IMR-90 (cell line): ENCODE measurements around the gene ME1. TPM values are rescaled to one million over a fixed set of nuclear protein-coding genes. Genes with fewer than 3 reads are reported as not detected.

ENCODE experiments used
- ATAC-seq: fragments of 200-7000 bp; cut with Tn5 transposase; 2 replicates; pipeline ENCODE4 v1.9.1; 2020; ENCODE audit warnings: low read depth, mild to moderate bottlenecking, moderate library complexity
- BruUV-seq: library from RNA; stranded (reverse); fragments of 400-500 nt; replicated peaks from 2 replicates; lab custom pipeline; 2021; lab: Mats Ljungman, UMichigan
- CTCF ChIA-PET: fragments of 300-600 bp; formaldehyde crosslinking; extraction: SDS; loops from one replicate; lab custom pipeline; 2021; ENCODE audit warnings: antibody characterized with exemption; lab: Yijun Ruan, JAX
- POLR2A ChIA-PET: fragments of 300-600 bp; sonication (Branson Sonifier 250); formaldehyde crosslinking; loops from one replicate; lab custom pipeline; 2022; ENCODE audit warnings: antibody characterized with exemption; ENCODE audit not compliant: unreplicated experiment; lab: Charles Lee
- DNase-seq: peaks from one replicate; pipeline ENCODE4 v3.0.0; 2013
- H2AFZ ChIP-seq: replicated peaks from 2 replicates; pipeline ENCODE3; 2013; ENCODE audit warnings: low read length, mild to moderate bottlenecking; ENCODE audit not compliant: poor library complexity
- H2AK5ac ChIP-seq: 2 replicates; pipeline ENCODE4 v1.6.1; 2013; ENCODE audit warnings: low read depth, low read length, inconsistent platforms
- H2AK9ac ChIP-seq: replicated peaks from 2 replicates; pipeline ENCODE3; 2013; ENCODE audit warnings: mild to moderate bottlenecking, low read depth, low read length, moderate library complexity; ENCODE audit not compliant: poor library complexity
- H2BK120ac ChIP-seq: 2 replicates; pipeline ENCODE4 v1.6.1; 2013; ENCODE audit warnings: low read depth, low read length, inconsistent platforms
- H2BK15ac ChIP-seq: 3 replicates; pipeline ENCODE4 v1.6.1; 2013; ENCODE audit warnings: low read depth, low read length, inconsistent platforms
- H2BK20ac ChIP-seq: 2 replicates; pipeline ENCODE4 v1.6.1; 2013; ENCODE audit warnings: low read depth, mild to moderate bottlenecking, inconsistent platforms, low read length, moderate library complexity
- H2BK5ac ChIP-seq: 2 replicates; pipeline ENCODE4 v1.6.1; 2013; ENCODE audit warnings: mild to moderate bottlenecking, low read depth, low read length, inconsistent platforms; ENCODE audit not compliant: poor library complexity, severe bottlenecking
- H3K14ac ChIP-seq: replicated peaks from 2 replicates; pipeline ENCODE4 v1.6.1; 2013; ENCODE audit warnings: low read depth, low read length, inconsistent platforms
- H3K18ac ChIP-seq: 2 replicates; pipeline ENCODE4 v1.6.1; 2013; ENCODE audit warnings: low read depth, low read length, control low read depth
- H3K23ac ChIP-seq: 2 replicates; pipeline ENCODE4 v1.6.1; 2013; ENCODE audit warnings: low read depth, low read length, inconsistent platforms
- H3K27ac ChIP-seq: 2 replicates; pipeline ENCODE4 v1.5.1; 2013; ENCODE audit warnings: mild to moderate bottlenecking, control low read depth, low read length; ENCODE audit not compliant: insufficient read depth
- H3K27me3 ChIP-seq: 2 replicates; pipeline ENCODE4 v1.6.1; 2013; ENCODE audit warnings: low read length; ENCODE audit not compliant: control insufficient read depth, insufficient read depth
- H3K36me3 ChIP-seq: 2 replicates; pipeline ENCODE4 v1.6.1; 2013; ENCODE audit warnings: low read length, mixed read lengths; ENCODE audit not compliant: control insufficient read depth, insufficient read depth
- H3K4ac ChIP-seq: 2 replicates; pipeline ENCODE4 v1.6.1; 2013; ENCODE audit warnings: low read depth, low read length, inconsistent platforms
- H3K4me1 ChIP-seq: 2 replicates; pipeline ENCODE4 v1.6.1; 2013; ENCODE audit warnings: low read length, mixed read lengths; ENCODE audit not compliant: control insufficient read depth, insufficient read depth
- H3K4me2 ChIP-seq: 2 replicates; pipeline ENCODE4 v1.6.1; 2013; ENCODE audit warnings: low read depth, mild to moderate bottlenecking, control low read depth, low read length, moderate library complexity
- H3K4me3 ChIP-seq: 2 replicates; pipeline ENCODE4 v1.5.1; 2013; ENCODE audit warnings: low read depth, mild to moderate bottlenecking, control low read depth, low read length, moderate library complexity; ENCODE audit not compliant: insufficient read depth
- H3K56ac ChIP-seq: 2 replicates; pipeline ENCODE4 v1.6.1; 2013; ENCODE audit warnings: low read length, inconsistent platforms; ENCODE audit not compliant: insufficient read depth; ENCODE audit errors: extremely low read depth
- H3K79me1 ChIP-seq, 2 experiments: 2 replicates each; pipeline ENCODE4 v1.6.1; 2013; ENCODE audit warnings: low read length in 2 of 2, inconsistent platforms in 1 of 2, low read depth in 1 of 2
- H3K9ac ChIP-seq: 2 replicates; pipeline ENCODE4 v1.6.1; 2013; ENCODE audit warnings: low read depth, low read length, control low read depth
- H3K9me1 ChIP-seq: 2 replicates; pipeline ENCODE4 v1.6.1; 2013; ENCODE audit warnings: low read length, inconsistent platforms; ENCODE audit not compliant: insufficient read depth
- H3K9me3 ChIP-seq: 2 replicates; pipeline ENCODE4 v1.6.1; 2013; ENCODE audit warnings: low read length; ENCODE audit not compliant: control insufficient read depth, insufficient read depth
- H4K20me1 ChIP-seq: 2 replicates; pipeline ENCODE4 v1.6.1; 2013; ENCODE audit warnings: low read length, inconsistent platforms; ENCODE audit not compliant: insufficient read depth
- H4K5ac ChIP-seq: 2 replicates; pipeline ENCODE4 v1.6.1; 2013; ENCODE audit warnings: mild to moderate bottlenecking, low read depth, low read length, control low read depth
- H4K8ac ChIP-seq, 2 experiments: 2 replicates each; pipeline ENCODE4 v1.6.1; 2013; ENCODE audit warnings: low read depth in 2 of 2, low read length in 2 of 2, control low read depth in 1 of 2, inconsistent platforms in 1 of 2
- H4K91ac ChIP-seq: 2 replicates; pipeline ENCODE4 v1.6.1; 2013; ENCODE audit warnings: low read depth, low read length, inconsistent platforms; ENCODE audit not compliant: insufficient read depth
- BHLHE40 ChIP-seq: fragments of 150-350 bp; IDR thresholded peaks from 2 replicates; pipeline ENCODE4 v1.6.1; 2016; ENCODE audit warnings: mild to moderate bottlenecking, low read depth, low read length
- CEBPB ChIP-seq: IDR thresholded peaks from 2 replicates; pipeline ENCODE4 v1.6.1; 2012; ENCODE audit warnings: low read depth, low read length, improper control_type of control experiment
- CHD1 ChIP-seq: IDR thresholded peaks from 2 replicates; pipeline ENCODE4 v1.6.1; 2012; ENCODE audit warnings: low read depth, low read length, improper control_type of control experiment
- ELK1 ChIP-seq: fragments of 150-350 bp; IDR thresholded peaks from 2 replicates; pipeline ENCODE4 v1.6.1; 2016; ENCODE audit warnings: low read depth, mild to moderate bottlenecking, low read length, moderate library complexity, borderline replicate concordance
- FOS ChIP-seq: fragments of 150-350 bp; IDR thresholded peaks from 2 replicates; pipeline ENCODE4 v1.6.1; 2016; ENCODE audit warnings: low read depth, low read length
- MAFK ChIP-seq: IDR thresholded peaks from 2 replicates; pipeline ENCODE4 v1.6.1; 2012; ENCODE audit warnings: low read depth, low read length, improper control_type of control experiment
- MAZ ChIP-seq: IDR thresholded peaks from 2 replicates; pipeline ENCODE4 v1.6.1; 2012; ENCODE audit warnings: low read depth, mild to moderate bottlenecking, low read length, improper control_type of control experiment, moderate library complexity, borderline replicate concordance
- MXI1 ChIP-seq: IDR thresholded peaks from 2 replicates; pipeline ENCODE4 v1.6.1; 2012; ENCODE audit warnings: low read depth, mild to moderate bottlenecking, low read length, moderate library complexity, borderline replicate concordance
- NFE2L2 ChIP-seq: fragments of 150-350 bp; IDR thresholded peaks from 2 replicates; pipeline ENCODE4 v1.6.1; 2016; ENCODE audit warnings: low read depth, mild to moderate bottlenecking, low read length
- POLR2A ChIP-seq: IDR thresholded peaks from 2 replicates; pipeline ENCODE4 v1.6.1; 2012; ENCODE audit warnings: mild to moderate bottlenecking, low read depth, low read length
- RAD21 ChIP-seq: IDR thresholded peaks from 2 replicates; pipeline ENCODE4 v1.6.1; 2012; ENCODE audit warnings: low read length, improper control_type of control experiment
- RCOR1 ChIP-seq: IDR thresholded peaks from 2 replicates; pipeline ENCODE4 v1.6.1; 2012; ENCODE audit warnings: mild to moderate bottlenecking, low read length, improper control_type of control experiment; ENCODE audit not compliant: insufficient replicate concordance
- RFX5 ChIP-seq: IDR thresholded peaks from 2 replicates; pipeline ENCODE4 v1.8.0; 2012; ENCODE audit warnings: low read depth, mild to moderate bottlenecking, low read length, moderate library complexity
- SMC3 ChIP-seq: fragments of 150-350 bp; IDR thresholded peaks from 2 replicates; pipeline ENCODE4 v1.6.1; 2016; ENCODE audit warnings: low read depth, mild to moderate bottlenecking, antibody characterized with exemption, low read length, moderate library complexity
- USF2 ChIP-seq: fragments of 150-350 bp; IDR thresholded peaks from 2 replicates; pipeline ENCODE4 v1.6.1; 2017; ENCODE audit warnings: mild to moderate bottlenecking, antibody characterized with exemption, low read length, low read depth
- WGBS, 2 experiments: methylation state at CpG; one replicate each; pipeline versions ENCODE4 v1.1.5 to v1.1.7; 2013; ENCODE audit warnings: missing lambda C conversion rate in 2 of 2; ENCODE audit not compliant: insufficient read length in 1 of 2; ENCODE audit errors: extremely low coverage in 2 of 2; 5-methylcytosine and 5-hydroxymethylcytosine counted together
- dilution Hi-C: fragments of 300-500 bp; cut with HindIII; formaldehyde crosslinking; loops from one replicate; pipeline ENCODE4 v1.14.3; 2018; ENCODE audit warnings: low sequenced_read_pairs; ENCODE audit not compliant: unreplicated experiment
- in situ Hi-C: fragments of 300-500 bp; cut with MboI; formaldehyde crosslinking; loops from 3 replicates; pipeline ENCODE4 v1.14.3; 2019; ENCODE audit warnings: low sequenced_read_pairs, inconsistent platforms, mixed read lengths
- intact Hi-C: fragments of 100-400 bp; cut with micrococcal nuclease; formaldehyde crosslinking; loops from 2 replicates; pipeline ENCODE4 v1.10.0; 2022
- polyA plus RNA-seq, 3 experiments: library from polyadenylated mRNA; depleted of rRNA; stranded (reverse); fragments of >200 nt; gene quantifications; 2 replicates each; pipeline ENCODE4 v1.2.3, GENCODE V29; 2012; ENCODE audit warnings: low replicate concordance in 1 of 3
- total RNA-seq: library from RNA; depleted of rRNA; stranded (reverse); fragments of >200 nt; gene quantifications from 2 replicates; pipeline ENCODE4 v1.2.3, GENCODE V29; 2012
- TF ChIP-seq, protein P1 (sequence below): conservative IDR thresholded peaks from 2 replicates; pipeline ENCODE4 v1.5.1; 2012; ENCODE audit warnings: mild to moderate bottlenecking, low read depth, low read length, improper control_type of control experiment

Gene ME1
- total and polyA plus RNA-seq, 2 of the 4 experiments (the other 2 are of a cell fraction), result 21.5 to 24.4 TPM

DNA sequence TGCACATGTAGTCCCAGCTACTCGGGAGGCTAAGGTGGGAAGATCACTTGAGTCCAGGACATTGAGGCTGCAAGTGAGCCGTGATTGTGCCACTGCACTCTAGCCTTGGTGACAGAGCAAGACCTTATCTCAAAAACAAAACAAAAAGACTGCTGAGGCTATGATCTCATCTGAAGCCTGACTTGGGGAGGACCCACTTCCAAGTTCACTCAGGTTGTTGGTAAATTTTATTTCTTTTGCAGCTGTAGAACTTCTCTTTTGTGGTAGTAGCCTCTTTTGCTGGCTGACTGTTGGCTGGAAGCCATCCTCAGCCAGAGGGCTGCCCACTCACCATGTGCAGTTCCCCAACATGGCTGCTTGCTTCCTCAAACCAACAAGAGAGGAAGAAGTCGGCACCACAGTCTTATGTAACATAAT, 36.8 kb upstream of the ME1 start:
- no peak overlapping the region for H2AK5ac ChIP-seq
- H2AK9ac ChIP-seq, result no peak overlapping the region
- no peak overlapping the region for H4K5ac ChIP-seq
- H3K56ac ChIP-seq, result no peak overlapping the region
- TF ChIP-seq CHD1 (no peak), SMC3 (no peak), ELK1 (no peak), RFX5 (no peak), RAD21 (no peak), MXI1 (no peak), MAZ (no peak), MAFK (no peak), RCOR1 (no peak), BHLHE40 (no peak), FOS (no peak), CEBPB (no peak), USF2 (no peak), POLR2A (no peak), NFE2L2 (no peak)
- TF ChIP-seq, protein P1, sequence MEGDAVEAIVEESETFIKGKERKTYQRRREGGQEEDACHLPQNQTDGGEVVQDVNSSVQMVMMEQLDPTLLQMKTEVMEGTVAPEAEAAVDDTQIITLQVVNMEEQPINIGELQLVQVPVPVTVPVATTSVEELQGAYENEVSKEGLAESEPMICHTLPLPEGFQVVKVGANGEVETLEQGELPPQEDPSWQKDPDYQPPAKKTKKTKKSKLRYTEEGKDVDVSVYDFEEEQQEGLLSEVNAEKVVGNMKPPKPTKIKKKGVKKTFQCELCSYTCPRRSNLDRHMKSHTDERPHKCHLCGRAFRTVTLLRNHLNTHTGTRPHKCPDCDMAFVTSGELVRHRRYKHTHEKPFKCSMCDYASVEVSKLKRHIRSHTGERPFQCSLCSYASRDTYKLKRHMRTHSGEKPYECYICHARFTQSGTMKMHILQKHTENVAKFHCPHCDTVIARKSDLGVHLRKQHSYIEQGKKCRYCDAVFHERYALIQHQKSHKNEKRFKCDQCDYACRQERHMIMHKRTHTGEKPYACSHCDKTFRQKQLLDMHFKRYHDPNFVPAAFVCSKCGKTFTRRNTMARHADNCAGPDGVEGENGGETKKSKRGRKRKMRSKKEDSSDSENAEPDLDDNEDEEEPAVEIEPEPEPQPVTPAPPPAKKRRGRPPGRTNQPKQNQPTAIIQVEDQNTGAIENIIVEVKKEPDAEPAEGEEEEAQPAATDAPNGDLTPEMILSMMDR, result no peak
- DNase-seq (no peak), ATAC-seq (no peak)
- H3K9ac ChIP-seq, result no peak overlapping the region
- no peaks in the 10 kb centered on the region for H3K36me3 ChIP-seq
- dilution Hi-C loops, result no loop called here
- H3K27ac ChIP-seq, result no peak overlapping the region
- no peaks in the 10 kb centered on the region for H3K9me3 ChIP-seq
- no peak overlapping the region for H2BK5ac ChIP-seq
- no peak overlapping the region for H2BK15ac ChIP-seq
- H3K4me1 ChIP-seq, result no peaks in the 10 kb centered on the region
- H3K23ac ChIP-seq, result no peak overlapping the region
- no peak overlapping the region for H3K14ac ChIP-seq
- no peak overlapping the region for H4K91ac ChIP-seq
- ChIA-PET CTCF (no interaction called here), POLR2A (no interaction called here)
- in situ Hi-C loops, result no loop called here
- H3K4me3 ChIP-seq, result no peak overlapping the region
- no peak overlapping the region for H2BK120ac ChIP-seq
- no peak overlapping the region for H2BK20ac ChIP-seq
- H4K20me1 ChIP-seq, result no peaks in the 10 kb centered on the region
- no peaks in the 10 kb centered on the region for H3K9me1 ChIP-seq
- intact Hi-C loops, result no loop called here
- no peak overlapping the region for H3K18ac ChIP-seq
- no TSS peak for BruUV-seq
- H3K4me2 ChIP-seq, result no peak overlapping the region
- WGBS, 2 experiments, result no CpG with 5 or more reads among the region's 3 CpGs
- no peak overlapping the region for H3K4ac ChIP-seq
- no peaks in the 10 kb centered on the region for H3K79me1 ChIP-seq
- no peak overlapping the region for H2AFZ ChIP-seq
- no peaks in the 10 kb centered on the region for H3K27me3 ChIP-seq
- no peak overlapping the region for H4K8ac ChIP-seq
